UCSD-AML1 (cell line): ENCODE results near the gene IL18RAP.

ENCODE experiments used
- DNase-seq: peaks from one replicate; lab custom pipeline; 2025; ENCODE audit not compliant: unreplicated experiment; lab: John Stamatoyannopoulos, UW

The IL18RAP gene

GRCh38 chr2:102455061-102455670 lies 32.2 kb downstream of the IL18RAP start:
- DNase-seq: no peak

DNA sequence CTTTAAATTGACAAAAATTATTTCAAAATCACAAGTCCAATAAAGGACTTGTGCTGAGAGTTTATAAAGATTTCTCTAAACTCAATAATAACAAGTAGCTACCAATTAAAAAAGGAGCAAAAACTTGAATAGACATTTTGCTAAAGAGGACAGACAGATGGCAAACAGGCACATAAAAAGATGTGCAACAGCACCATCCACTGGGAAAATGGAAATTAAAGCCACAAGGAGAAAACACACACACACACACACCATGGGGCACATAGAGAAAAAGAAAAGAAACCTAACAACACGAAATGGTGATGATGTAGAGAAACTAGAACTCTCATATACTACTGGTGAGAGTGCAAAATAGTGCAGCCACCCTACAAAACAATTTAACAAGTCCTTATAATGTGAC lies 37.5 kb downstream of the IL18RAP start:
- no peak for DNase-seq

- DNase-seq: no peak
Observed at GRCh38 chr2:102461188-102461587, 38.2 kb downstream of the IL18RAP start.

DNA sequence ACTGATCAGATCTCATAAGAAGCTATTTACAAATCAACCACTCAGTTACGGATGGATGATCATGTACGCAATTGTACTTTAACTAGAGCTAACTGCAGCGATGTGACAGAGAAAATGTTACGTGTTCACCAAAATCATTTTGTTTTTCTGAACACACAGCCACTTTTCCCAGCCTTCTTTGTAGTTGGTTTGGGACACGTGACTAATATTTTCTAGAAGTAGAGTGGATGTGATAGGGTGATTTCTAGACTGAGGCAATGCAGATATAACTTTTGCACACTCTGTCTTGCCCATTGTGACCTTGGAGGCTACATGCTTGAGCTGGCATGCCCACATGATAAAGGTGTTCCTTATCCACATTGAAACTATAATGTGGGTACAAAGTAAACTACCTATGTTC lies 40.2 kb downstream of the IL18RAP start:
- DNase-seq: no peak

DNA sequence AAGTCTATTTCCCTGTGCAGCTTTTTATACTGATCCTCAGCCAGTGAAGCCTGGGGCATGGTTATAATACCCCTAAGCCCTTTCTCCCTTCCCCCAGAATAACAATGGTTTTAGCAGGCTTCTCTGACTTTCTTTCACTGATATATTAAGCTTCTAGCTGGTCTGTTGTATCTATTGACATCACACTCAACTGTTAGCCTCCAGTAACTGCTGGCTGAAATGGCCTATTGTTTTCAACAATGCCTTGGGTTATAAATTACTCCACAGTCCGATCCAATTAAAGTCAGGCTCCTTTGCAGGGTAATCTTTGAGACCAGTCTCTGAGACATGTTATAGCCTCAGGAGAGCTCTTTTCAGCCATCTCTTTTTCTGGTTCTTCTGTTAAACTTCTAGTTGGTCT lies 47.2 kb downstream of the IL18RAP start:
- DNase-seq: no peak

DNA sequence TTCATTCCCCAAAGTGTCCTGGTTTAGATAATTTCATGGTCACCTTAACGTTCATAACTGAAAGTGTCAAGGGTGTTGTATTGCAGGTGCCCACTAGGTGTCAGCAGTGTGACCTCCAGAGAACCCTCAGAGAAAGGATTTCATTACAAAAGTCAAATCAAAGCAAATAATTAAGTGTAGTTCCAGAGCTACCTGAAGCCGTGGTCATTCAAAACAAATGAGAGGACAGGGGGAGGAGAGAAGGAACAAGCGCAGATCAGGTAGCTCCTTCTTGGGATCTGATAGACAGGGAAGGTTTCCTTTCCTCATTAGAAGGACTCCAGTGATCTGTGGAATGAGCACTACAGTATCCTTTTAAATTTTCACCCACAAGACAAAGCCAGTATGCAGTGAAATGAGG lies 50.1 kb downstream of the IL18RAP start, which contains the start of gene SLC9A4:
TSS of gene SLC9A4 (plus strand) at position 207 of the 400 bp plus-strand sequence. CDS start 534 bp downstream, outside the sequence.
- no peak for DNase-seq

DNA sequence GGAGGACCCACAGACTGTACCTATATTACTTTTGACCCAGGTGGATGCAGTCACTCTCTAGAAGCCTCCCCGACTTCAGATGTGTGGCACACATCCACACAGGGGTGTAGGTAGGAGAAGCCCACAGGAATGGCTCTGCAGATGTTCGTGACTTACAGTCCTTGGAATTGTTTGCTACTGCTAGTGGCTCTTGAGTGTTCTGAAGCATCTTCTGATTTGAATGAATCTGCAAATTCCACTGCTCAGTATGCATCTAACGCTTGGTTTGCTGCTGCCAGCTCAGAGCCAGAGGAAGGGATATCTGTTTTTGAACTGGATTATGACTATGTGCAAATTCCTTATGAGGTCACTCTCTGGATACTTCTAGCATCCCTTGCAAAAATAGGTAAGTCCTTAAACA lies 50.7 kb downstream of the IL18RAP start:
- no peak for DNase-seq

DNA sequence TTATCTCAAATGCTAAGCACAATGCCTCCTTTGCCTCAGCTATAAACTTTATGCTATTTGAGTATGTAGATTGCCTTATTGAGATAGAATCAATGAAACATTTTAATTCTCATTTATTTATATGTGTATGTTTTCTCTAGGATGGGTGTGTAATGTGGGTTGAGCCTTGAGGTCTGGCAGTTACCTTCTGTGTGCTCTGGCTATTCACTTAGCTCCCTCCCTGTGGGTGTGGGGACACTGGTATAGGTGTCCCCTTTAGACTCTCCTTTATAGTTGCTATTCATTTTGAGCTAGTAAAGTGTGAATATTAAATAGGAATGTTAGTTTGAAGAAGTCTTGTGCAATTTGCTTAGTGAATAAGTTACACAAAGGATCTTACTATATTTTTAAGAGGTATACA lies 51.8 kb downstream of the IL18RAP start:
- DNase-seq: no peak

- DNase-seq: no peak
Observed at GRCh38 chr2:102478686-102479470, 55.9 kb downstream of the IL18RAP start.

DNA sequence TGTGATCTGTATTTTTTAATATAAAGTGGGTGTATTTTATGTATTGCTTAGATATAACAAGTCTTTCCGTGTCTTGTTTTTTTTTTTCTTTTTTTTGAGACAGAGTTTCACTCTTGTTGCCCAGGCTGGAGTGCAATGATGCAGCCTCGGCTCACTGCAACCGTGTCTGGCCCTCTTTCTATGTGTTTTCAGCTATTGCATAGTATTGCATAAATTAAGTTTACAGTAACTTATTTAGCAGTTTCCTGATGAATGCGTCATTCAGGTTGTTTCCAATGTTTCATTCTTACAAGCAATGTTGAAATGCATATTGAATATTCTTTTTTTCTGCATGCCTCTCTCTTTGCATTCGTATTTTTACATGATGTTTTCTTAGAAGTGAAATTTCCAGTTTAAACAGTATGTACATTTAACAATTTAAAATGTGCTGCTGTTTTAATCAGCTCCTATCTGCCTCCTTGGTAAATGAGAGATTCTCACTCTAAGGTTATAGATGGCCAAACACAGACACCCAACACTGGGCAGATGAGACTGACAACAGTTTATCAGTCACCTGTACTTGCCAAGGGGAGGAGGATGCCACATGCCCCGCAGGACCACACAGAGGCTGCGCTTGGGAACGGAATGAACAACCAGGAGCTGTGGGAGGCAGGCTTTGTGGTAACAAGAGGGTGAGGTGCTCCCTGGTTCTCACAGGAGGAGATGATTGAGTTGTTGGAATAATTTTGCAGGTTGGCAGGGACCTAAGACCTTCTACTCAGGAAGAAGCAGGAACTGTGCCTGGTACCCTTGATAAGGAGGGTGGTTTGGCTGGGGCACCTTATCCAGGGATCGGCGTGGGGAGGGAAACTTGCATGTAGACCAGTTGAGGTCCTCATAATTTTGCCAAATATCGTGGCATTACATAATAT lies 57.6 kb downstream of the IL18RAP start:
- DNase-seq: no peak

- no peak for DNase-seq
Observed at GRCh38 chr2:102481931-102482330, 59.0 kb downstream of the IL18RAP start.

- DNase-seq: no peak
Observed at GRCh38 chr2:102483086-102483485, 60.1 kb downstream of the IL18RAP start.

DNA sequence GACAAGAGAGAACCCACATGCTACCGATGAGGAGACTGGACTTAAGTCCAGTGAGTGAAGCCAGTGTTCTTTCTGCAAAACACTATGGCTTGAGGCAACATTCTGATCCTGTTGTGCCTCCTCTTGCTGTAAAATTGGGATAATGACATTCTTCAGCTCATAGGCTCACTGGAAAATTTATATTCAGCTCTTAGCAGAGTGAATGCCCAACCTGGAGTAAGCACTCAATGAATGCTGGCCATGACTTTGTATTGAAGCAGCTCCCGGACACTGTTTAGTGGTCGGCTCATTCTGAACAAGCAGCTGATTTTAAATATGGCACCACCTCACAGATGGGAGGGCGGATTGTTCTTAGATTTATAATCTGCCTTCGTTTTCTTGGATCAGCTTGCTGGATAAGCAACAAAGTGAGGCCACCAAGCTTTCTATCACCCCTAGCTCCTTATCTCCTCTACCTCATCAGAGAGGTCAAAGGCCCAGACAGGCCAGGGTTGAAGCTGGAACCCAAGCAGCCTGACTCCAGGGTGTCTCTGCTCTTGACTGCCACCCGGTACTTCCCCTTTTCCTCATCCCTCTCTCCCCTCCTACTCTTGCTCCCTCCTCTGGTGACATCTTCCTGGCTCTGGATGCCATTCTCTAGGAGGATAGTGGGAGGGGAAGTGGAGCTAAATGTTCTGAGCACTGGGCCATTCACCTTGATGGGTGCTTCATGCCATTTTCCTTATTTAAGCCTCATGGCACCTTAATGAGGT lies 61.5 kb downstream of the IL18RAP start:
- no peak for DNase-seq

DNA sequence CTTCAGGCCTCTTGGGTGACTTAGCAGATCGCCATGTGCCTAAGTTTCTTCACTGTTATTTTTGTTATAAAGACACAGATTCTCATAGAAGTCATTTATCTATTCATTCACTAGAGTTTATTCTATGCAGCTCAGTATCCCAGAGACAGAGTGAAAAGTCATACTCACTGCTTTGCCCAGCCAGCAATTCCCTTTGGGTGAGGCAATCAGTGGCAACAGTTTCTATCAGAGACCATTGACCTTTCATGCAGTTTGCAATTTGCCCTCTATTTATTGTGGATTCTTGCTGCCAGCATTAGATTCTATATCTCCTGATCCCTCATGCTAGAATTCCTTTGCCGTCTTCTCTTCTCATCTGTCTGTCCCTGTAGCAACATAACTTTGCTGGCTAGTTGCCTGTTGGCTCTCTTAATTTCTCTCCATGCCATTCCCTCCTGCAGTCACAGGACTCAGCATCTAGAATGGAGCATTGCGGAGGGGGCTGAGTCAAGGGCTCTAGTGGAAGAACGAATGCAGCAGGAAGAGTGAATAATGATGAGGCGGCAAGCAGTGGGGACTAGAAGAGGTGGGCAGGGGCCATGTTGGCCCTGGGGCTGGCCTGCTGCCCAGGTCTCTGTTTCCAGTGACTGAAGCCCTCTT lies 62.3 kb downstream of the IL18RAP start:
- no peak for DNase-seq

GRCh38 chr2:102486941-102487702 lies 64.2 kb downstream of the IL18RAP start:
- DNase-seq: no peak

GRCh38 chr2:102487761-102488462 lies 65.0 kb downstream of the IL18RAP start:
- peak; percentile 27 for DNase-seq

DNA sequence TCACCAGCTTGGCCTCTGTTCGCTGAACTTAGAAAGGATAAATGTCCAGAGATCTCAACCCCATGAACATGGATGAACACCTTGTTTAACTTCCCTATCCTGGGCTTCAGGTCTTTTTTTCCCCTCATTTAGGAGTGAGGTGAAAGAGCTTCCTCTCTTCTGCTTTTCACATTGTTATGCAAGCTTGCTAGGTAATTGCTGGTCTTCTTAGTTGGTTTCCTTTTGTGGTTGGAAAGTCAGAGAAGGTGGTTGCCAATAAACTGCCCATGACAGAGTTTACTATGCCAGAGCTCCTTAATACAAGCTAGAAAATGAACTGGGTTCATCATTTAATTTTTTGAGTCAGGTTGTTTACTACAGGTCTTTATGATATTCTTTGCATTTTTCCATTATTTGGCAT lies 66.7 kb downstream of the IL18RAP start:
- DNase-seq: no peak

DNA sequence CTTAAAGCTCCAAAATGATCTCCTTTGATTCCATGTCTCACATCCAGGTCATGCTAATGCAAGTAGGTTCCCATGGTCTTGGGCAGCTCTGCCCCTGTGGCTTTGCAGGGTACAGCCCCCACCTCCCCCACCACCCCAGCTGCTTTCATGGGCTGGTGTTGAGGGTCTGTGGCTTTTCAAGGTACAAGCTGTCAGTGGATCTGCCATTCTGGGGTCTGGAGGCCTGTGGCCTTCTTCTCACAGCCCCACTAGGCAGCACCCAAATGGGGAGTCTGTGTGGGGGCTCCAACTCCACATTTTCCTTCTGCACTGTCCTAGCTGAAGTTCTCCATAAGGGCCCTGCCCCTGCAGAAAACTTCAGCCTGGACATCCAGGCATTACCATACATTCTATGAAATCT lies 69.0 kb downstream of the IL18RAP start:
- no peak for DNase-seq

- no peak for DNase-seq
Observed at GRCh38 chr2:102494570-102494969, 71.6 kb downstream of the IL18RAP start.
